A375 (cell line): ENCODE results near the gene PCDHGA10. TPM values are rescaled to one million over a fixed set of nuclear protein-coding genes. Genes with fewer than 3 reads are reported as not detected.

Experiments
- total RNA-seq: library from RNA; depleted of rRNA; stranded (reverse); fragments of >200 nt; shearing (Covaris generic); gene quantifications from 2 replicates; pipeline ENCODE4 v1.2.3, GENCODE V29; 2014; rRNA removed

The PCDHGA10 gene
- total RNA-seq, 1 experiment from 2014 or later, result 6.0 TPM

Other genes with a start within 250 kb of the PCDHGA10 start
- 5.7 and 6.7 TPM in 2 replicates for gene PCDHB7, start 240.3 kb upstream of the PCDHGA10 start, total RNA-seq
- 6.5 and 6.6 TPM in 2 replicates for gene PCDHB8, start 235.2 kb upstream of the PCDHGA10 start, total RNA-seq
- gene PCDHB16, start 230.6 kb upstream of the PCDHGA10 start, total RNA-seq, result 7.7 and 7.9 TPM in 2 replicates
- gene PCDHB9, start 225.8 kb upstream of the PCDHGA10 start, total RNA-seq, result 3.1 and 4.1 TPM in 2 replicates
- 2.3 and 3.0 TPM in 2 replicates for gene PCDHB10, start 220.6 kb upstream of the PCDHGA10 start, total RNA-seq
- gene PCDHB11, start 213.4 kb upstream of the PCDHGA10 start, total RNA-seq, result 2.7 and 3.9 TPM in 2 replicates
- 2.3 and 2.7 TPM in 2 replicates for gene PCDHB12, start 204.3 kb upstream of the PCDHGA10 start, total RNA-seq
- gene PCDHB13, start 199.1 kb upstream of the PCDHGA10 start, total RNA-seq, result 2.4 and 2.9 TPM in 2 replicates
- gene PCDHB14, start 189.6 kb upstream of the PCDHGA10 start, total RNA-seq, result 1.8 and 2.9 TPM in 2 replicates
- gene PCDHB15, start 167.6 kb upstream of the PCDHGA10 start, total RNA-seq, result 2.1 and 2.7 TPM in 2 replicates
- gene SLC25A2, start 108.9 kb upstream of the PCDHGA10 start, total RNA-seq, result 0.19 TPM in 1 of 2 replicates, not detected in the other
- 92.6 and 94.6 TPM in 2 replicates for gene TAF7, start 92.2 kb upstream of the PCDHGA10 start, total RNA-seq
- gene PCDHGA1, start 82.5 kb upstream of the PCDHGA10 start, total RNA-seq, result 2.5 TPM in 2 replicates
- gene PCDHGA2, start 74.2 kb upstream of the PCDHGA10 start, total RNA-seq, result 0.66 and 1.0 TPM in 2 replicates
- gene PCDHGA3, start 69.2 kb upstream of the PCDHGA10 start, total RNA-seq, result 0.32 and 0.79 TPM in 2 replicates
- gene PCDHGB1, start 62.9 kb upstream of the PCDHGA10 start, total RNA-seq, result 4.5 and 5.0 TPM in 2 replicates
- gene PCDHGA4, start 58.0 kb upstream of the PCDHGA10 start, total RNA-seq, result 1.9 and 2.0 TPM in 2 replicates
- 1.9 and 2.3 TPM in 2 replicates for gene PCDHGB2, start 53.0 kb upstream of the PCDHGA10 start, total RNA-seq
- gene PCDHGA5, start 48.8 kb upstream of the PCDHGA10 start, total RNA-seq, result 1.3 and 1.4 TPM in 2 replicates
- gene PCDHGB3, start 42.7 kb upstream of the PCDHGA10 start, total RNA-seq, result 0.83 and 1.5 TPM in 2 replicates
- gene PCDHGA6, start 39.1 kb upstream of the PCDHGA10 start, total RNA-seq, result 1.2 and 1.5 TPM in 2 replicates
- 6.1 and 8.1 TPM in 2 replicates for gene PCDHGA7, start 30.2 kb upstream of the PCDHGA10 start, total RNA-seq
- 2.0 TPM in 2 replicates for gene PCDHGB4, start 25.3 kb upstream of the PCDHGA10 start, total RNA-seq
- gene PCDHGA8, start 20.4 kb upstream of the PCDHGA10 start, total RNA-seq, result 1.1 and 1.6 TPM in 2 replicates
- 1.9 and 2.4 TPM in 2 replicates for gene PCDHGB5, start 15.0 kb upstream of the PCDHGA10 start, total RNA-seq
- 1.1 and 2.7 TPM in 2 replicates for gene PCDHGA9, start 10.2 kb upstream of the PCDHGA10 start, total RNA-seq
- 0.80 and 1.2 TPM in 2 replicates for gene PCDHGB6, start 5.0 kb upstream of the PCDHGA10 start, total RNA-seq
- gene PCDHGB7, start 4.7 kb downstream of the PCDHGA10 start, total RNA-seq, result 0.72 and 0.90 TPM in 2 replicates
- 0.30 and 0.96 TPM in 2 replicates for gene PCDHGA11, start 8.1 kb downstream of the PCDHGA10 start, total RNA-seq
- 0.80 and 1.2 TPM in 2 replicates for gene PCDHGA12, start 17.5 kb downstream of the PCDHGA10 start, total RNA-seq
- gene PCDHGC3, start 63.0 kb downstream of the PCDHGA10 start, total RNA-seq, result 62.5 and 65.1 TPM in 2 replicates
- 1.3 and 1.8 TPM in 2 replicates for gene PCDHGC4, start 72.0 kb downstream of the PCDHGA10 start, total RNA-seq
- 1.1 and 1.3 TPM in 2 replicates for gene PCDHGC5, start 76.1 kb downstream of the PCDHGA10 start, total RNA-seq
- 52.1 and 55.8 TPM in 2 replicates for gene DIAPH1, start 206.0 kb downstream of the PCDHGA10 start, total RNA-seq
- gene HDAC3, start 223.9 kb downstream of the PCDHGA10 start, total RNA-seq, result 56.6 and 64.4 TPM in 2 replicates
- 6.0 and 8.6 TPM in 2 replicates for gene RELL2, start 224.0 kb downstream of the PCDHGA10 start, total RNA-seq
- gene FCHSD1, start 238.4 kb downstream of the PCDHGA10 start, total RNA-seq, result 16.6 and 21.5 TPM in 2 replicates